T-helper 1 cell treated with Interleukin-12 subunit alpha and Interleukin-12 subunit beta and Interleukin-4 antibody, amounts not matched to agents 30 ng/mL and 1 ng/mL, for 36 hours (primary cell): ENCODE results near the gene PLPP7. TPM values are rescaled to one million over a fixed set of nuclear protein-coding genes. Genes with fewer than 3 reads are reported as not detected.

Source experiments
- intact Hi-C: fragments of 100-400 bp; cut with micrococcal nuclease; formaldehyde crosslinking; loops from one replicate; pipeline ENCODE4 v1.15.1; 2024
- total RNA-seq: library from RNA; stranded (reverse); gene quantifications from 2 replicates; pipeline ENCODE4 v1.2.3, GENCODE V29; 2022

Gene PLPP7
- total RNA-seq, 1 donor from 2014 or later = not detected

- intact Hi-C loops = no loop called here
These were observed 12.9 kb downstream of the PLPP7 start for GRCh38 chr9:131302244-131303075.

GRCh38 chr9:131303381-131304321 lies 14.1 kb downstream of the PLPP7 start:
- intact Hi-C loops = no loop called here

- intact Hi-C loops = no loop called here
These were observed 15.3 kb downstream of the PLPP7 start for GRCh38 chr9:131304676-131305355.

- intact Hi-C loops = no loop called here
These were observed 17.0 kb downstream of the PLPP7 start for GRCh38 chr9:131306397-131307004.

- intact Hi-C loops = no loop called here
These were observed 18.5 kb downstream of the PLPP7 start for GRCh38 chr9:131307974-131308373.

GRCh38 chr9:131308452-131308851 lies 18.9 kb downstream of the PLPP7 start:
- intact Hi-C loops = no loop called here

- intact Hi-C loops = no loop called here
These were observed 19.5 kb downstream of the PLPP7 start for GRCh38 chr9:131308906-131309529.

GRCh38 chr9:131309530-131310276 lies 20.2 kb downstream of the PLPP7 start:
- intact Hi-C loops = no loop called here

- intact Hi-C loops = no loop called here
These were observed 21.5 kb downstream of the PLPP7 start for GRCh38 chr9:131310833-131311554.

- intact Hi-C loops = no loop called here
These were observed 22.7 kb downstream of the PLPP7 start for GRCh38 chr9:131312246-131312645.

GRCh38 chr9:131312822-131313770 lies 23.6 kb downstream of the PLPP7 start:
- intact Hi-C loops = no loop called here

- intact Hi-C loops = no loop called here
These were observed 28.9 kb downstream of the PLPP7 start for GRCh38 chr9:131318231-131319085.

GRCh38 chr9:131319486-131319885 lies 30.0 kb downstream of the PLPP7 start:
- intact Hi-C loops = no loop called here

- intact Hi-C loops = no loop called here
These were observed 30.6 kb downstream of the PLPP7 start for GRCh38 chr9:131320031-131320685.

- intact Hi-C loops = no loop called here
These were observed 34.1 kb downstream of the PLPP7 start for GRCh38 chr9:131323629-131324028.
